Hematopoietic multipotent progenitor cell treated with erythropoietin and hydrocortisone succinate and interleukin-3 and kit ligand, for 15 days (in vitro differentiated cells): Measurements from ENCODE around the gene TIMP4.

Source experiments
- DNase-seq: peaks from one replicate; pipeline ENCODE4 v3.0.0-alpha.2; 2015; ENCODE audit warnings: low spot score

Gene TIMP4

DNA sequence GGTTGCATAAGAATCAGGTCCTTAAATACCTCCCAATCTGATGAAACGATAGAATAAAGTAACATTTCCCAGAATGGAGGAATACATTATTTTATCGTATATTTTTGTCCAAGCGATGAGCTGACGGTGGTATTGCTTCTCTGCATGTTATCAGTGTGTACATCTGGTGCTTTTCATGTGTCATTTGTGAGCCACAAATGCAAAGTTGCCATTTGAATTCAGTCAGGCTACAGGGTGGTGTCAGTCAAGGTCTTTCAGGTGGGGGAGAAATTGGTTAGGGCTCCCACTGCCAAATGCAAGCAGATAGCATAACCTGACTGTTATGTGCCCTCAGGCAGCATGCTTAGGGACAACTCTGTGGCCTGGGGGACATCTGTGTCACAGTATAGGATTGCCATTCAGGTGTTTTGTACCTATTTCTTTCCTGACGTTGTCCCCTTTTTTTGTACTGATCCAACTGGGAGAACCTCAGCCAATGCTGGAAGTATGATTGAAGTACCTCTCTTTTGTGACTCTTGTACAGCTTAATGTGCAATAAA is 26.5 kb upstream of the TIMP4 start:
- DNase-seq: no peak

- no peak for DNase-seq
Measured at GRCh38 chr3:12184541-12184940, 25.8 kb upstream of the TIMP4 start.

GRCh38 chr3:12182687-12183441 is 24.2 kb upstream of the TIMP4 start:
- DNase-seq: no peak

GRCh38 chr3:12181806-12182205 is 23.1 kb upstream of the TIMP4 start:
- no peak for DNase-seq

DNA sequence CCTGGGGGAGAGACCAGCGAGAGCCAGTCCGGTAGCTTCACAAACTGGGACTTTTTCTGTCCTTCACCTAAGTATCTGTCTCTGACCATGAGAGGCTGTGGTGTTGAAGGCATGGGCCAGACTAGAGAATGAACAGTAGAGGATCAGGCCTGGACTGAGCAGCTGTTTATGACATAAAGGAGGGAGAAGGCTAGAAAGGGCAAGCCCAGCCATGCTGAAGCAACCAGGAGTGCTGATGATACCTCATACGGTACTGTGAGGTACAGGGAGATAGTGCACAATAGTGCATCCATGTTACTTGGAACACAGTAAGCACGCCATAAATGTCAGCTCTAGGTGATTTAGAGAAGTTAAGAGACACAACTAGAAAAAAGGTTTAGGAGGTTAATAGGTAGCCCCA is 22.6 kb upstream of the TIMP4 start:
- DNase-seq: no peak

DNA sequence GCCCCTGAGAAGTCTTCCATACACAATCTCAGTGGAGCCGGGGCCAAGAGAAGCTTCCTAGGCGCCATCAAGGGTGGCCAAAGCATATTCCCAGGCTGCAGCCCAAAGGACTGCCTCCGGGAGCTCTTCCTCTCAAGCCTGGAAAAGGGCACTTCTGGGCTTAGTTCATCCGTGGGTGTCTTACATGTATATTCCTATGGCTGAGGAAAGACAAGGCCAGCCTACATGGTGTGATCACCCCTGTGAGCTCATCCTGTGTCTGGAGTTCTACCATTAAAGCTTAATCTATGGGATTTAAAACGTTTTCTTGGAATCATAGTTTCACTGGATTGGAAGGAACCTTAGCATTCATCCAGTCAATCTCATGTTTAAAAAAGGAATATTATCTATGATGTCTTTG is 21.9 kb upstream of the TIMP4 start:
- DNase-seq: no peak

DNA sequence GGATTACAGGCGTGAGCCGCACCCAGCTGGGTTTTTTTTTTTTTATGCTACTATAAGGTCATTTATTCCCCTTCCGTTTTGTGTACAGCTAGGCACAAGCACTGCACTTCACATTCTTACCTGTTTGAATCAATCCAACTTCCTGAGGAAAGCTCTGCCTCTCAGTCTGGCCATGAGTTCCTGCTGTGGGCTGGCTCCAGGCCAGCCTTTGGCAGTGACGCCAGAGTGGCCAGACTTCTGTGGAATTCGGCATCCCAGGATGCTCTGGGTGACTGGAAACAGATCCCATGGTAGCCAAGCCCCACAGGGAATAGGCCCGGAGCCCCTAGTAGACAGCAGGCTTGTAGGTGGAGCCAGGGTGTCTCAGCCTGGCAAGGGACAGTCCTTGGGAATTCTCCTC is 21.5 kb upstream of the TIMP4 start:
- no peak for DNase-seq

GRCh38 chr3:12179441-12179840 is 20.7 kb upstream of the TIMP4 start:
- DNase-seq: no peak

DNA sequence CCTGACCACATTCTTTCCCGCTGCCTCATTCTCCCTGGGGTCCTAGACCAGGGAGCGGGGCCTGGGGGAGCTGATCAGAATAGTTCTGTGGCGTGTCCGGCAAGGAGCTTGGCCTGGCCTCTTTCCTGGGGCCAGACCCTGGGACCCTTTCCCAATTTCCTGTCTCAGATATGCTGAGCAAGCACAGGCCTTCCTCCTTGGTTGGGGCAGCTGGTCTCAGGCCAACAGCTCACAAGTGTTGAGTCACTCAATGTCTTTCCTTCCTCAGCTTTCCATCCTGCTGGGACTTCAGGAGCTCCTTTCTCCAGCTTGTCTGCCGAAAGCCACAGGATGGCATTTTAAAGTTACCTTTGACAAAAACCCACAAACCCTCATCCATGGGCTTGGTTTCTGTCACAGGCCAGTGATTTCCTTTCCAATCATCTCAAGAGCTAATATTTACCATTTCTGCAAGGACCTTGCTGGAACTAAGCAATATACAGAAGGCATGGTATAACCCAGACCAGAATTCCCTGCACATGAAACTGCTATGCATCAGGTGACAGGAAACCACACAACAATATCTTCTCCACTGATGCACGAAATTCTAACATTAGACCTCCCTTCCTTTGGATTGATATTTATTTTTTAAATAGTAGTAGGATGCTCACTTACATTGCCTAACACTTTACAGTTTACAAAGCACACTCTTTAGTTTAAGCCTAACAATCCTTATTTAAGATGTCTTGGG is 19.5 kb upstream of the TIMP4 start:
- no peak for DNase-seq

- DNase-seq: no peak
Measured at GRCh38 chr3:12177126-12177525, 18.4 kb upstream of the TIMP4 start.

- DNase-seq: peak; percentile 5
Measured at GRCh38 chr3:12175844-12176453, 17.2 kb upstream of the TIMP4 start.

DNA sequence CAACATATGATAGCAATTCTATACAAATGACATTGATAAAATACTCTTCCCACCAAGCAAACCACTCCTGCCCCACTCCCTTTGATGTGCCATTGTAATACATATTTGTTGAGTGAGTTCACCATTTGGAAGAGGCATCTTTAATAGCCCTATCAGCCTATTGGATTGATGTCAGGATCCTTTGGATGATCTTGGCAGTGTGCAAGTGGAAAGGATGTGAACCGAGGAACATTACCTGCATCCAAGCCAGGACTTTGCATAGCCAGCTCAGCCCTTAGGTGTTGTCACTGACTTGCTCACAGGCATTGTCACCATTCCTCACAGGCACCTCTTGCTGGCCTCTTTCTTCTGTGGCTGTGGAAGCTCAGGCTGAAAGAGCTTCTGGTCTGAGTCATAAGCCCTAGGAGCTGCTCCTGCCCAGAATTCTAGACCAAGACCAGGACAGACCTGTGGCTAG is 16.5 kb upstream of the TIMP4 start:
- DNase-seq: no peak

DNA sequence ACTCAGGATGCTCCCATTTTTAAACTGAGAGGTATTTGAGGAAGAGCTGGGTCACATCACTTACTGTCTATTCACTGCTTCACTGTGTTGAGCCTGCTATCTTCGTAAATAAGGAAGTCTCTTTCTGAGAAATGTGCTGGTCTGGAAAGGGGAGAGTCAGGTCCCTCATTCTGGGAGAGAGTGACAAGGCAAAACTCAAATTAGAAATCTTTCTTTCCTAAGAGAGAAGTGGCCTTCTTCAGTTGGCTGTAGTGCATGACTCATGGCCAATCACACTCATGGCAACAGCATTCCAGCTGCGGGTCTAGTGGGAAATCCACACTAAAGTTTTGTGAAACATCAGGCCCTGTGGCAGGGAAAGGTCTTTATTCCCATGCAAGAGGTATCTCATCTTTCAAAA is 11.5 kb upstream of the TIMP4 start:
- DNase-seq: no peak

- no peak for DNase-seq
Measured at GRCh38 chr3:12165909-12166308, 7.2 kb upstream of the TIMP4 start.

DNA sequence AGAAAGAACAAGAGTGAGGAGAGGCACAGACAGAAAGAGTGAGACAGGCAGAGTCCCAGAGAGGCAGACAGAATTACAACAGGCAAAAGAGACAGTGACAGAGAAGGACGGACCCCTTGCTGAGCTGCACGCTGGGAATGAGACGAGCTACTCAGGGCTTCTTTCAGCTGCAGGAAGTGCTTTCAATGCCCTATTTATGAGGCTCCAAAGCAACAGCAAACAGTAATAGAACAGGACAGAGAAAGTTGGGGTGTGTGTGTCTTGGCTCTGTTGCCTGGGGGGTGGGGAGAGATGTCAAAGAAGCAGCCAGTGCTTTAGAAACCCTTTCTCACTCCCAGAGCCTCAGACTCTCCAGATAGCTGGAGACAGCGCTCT is 502 bp upstream of the TIMP4 start:
- DNase-seq: no peak

DNA sequence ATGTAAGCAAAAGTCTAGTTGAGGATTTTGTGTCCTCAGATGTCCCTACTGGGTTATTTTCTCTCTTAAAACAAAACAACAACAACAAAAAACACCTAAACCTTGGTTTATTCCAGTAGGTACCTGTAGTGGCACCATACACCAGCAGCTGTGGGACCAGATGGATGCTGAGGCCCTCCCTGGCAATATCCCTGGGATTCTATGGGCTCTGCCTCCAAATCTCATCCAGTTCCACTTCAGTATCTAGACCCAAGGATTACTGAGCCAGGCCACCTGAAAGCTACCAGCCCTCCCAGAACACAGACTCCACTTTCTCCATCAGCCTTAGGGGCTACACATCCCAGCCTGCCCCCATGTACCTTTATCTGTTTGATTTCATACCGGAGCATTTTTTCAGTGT is 1.7 kb downstream of the TIMP4 start:
- no peak for DNase-seq

DNA sequence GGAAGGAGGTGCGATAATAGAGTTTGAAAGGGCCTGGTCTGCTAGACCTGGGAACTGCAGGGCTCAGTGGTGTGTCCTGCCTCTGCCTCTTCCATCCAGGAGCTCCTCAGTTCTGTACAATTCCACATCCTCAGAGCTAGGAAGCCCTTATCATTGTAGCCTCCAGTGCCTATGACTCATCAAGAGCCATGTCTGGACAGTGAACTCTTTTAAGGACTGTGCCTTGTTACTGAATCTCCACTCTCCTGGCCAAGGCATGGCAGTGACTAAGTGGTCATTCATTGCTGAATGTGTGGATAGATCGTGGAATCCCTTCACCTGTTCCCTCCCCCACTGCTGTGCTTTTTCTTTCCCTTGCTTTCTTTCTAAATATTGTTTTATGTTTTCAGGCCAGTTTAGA is 2.9 kb downstream of the TIMP4 start:
- no peak for DNase-seq

DNA sequence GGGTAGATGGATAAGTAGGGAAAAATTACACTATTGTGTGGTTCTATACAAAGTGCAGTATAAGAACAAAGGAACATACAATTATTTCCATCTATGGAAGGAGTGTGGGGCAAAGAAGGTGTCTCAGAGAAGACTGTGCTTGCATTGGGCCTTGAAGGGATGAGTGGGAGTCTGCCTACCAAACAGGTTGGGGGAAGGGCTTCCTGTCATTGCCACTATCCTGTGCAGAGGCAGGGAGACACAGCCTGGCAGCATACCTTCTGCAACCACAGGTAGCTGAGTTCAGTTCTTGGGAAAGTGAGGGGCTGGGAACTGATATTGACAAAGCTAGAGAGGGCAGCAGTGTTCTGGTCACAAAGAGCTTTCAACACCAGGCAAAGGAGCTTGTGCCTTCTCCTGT is 3.4 kb downstream of the TIMP4 start:
- DNase-seq: no peak

DNA sequence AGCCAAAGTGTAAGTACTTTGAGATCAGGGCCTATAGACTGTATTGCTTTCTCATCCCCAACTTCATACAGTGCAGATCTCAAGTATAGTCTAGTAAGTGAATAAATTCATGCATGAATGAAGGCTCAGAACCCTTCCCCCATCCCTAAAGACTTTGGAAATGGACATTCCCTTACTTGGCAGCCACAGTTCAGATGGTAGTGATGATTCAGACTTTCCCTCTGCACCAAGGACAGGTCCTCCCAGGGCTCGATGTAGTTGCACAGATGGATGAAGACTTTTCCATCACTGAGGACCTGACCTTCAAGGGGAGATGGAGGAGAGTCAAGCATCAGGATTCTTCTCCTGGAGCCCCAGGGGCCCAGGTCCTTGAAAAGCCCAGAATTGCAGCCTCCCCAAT is 4.6 kb downstream of the TIMP4 start:
- DNase-seq: no peak

DNA sequence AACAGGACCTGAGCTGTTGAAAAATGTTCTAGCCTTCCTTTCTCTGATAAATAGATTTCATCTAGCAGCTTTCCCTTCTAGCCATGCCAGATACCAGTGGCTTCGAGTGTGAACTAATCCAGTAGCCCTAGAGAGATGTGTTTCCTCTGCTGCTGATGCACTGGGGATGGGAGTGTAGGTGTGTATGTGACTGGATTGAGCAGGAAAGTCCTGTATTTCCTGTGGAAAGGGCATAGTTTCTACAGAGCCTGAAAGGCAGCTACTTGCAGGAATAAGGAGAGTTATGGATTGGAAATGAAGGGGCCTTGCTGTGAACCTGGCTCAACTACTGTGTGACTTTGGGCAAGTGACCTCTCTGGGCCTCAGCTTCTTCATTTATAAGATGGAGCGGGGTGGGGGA is 8.6 kb downstream of the TIMP4 start:
- DNase-seq: no peak

- DNase-seq: no peak
Measured at GRCh38 chr3:12149029-12149428, 9.7 kb downstream of the TIMP4 start.

- no peak for DNase-seq
Measured at GRCh38 chr3:12148183-12148940, 10.3 kb downstream of the TIMP4 start.
